ENCODE data around the gene GPBAR1. TPM values are rescaled to one million over a fixed set of nuclear protein-coding genes. Genes with fewer than 3 reads are reported as not detected.

The GPBAR1 gene, protein sequence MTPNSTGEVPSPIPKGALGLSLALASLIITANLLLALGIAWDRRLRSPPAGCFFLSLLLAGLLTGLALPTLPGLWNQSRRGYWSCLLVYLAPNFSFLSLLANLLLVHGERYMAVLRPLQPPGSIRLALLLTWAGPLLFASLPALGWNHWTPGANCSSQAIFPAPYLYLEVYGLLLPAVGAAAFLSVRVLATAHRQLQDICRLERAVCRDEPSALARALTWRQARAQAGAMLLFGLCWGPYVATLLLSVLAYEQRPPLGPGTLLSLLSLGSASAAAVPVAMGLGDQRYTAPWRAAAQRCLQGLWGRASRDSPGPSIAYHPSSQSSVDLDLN
- not detected in 2 replicates for total RNA-seq (2014; rRNA removed; shearing (Covaris generic))

DNA sequence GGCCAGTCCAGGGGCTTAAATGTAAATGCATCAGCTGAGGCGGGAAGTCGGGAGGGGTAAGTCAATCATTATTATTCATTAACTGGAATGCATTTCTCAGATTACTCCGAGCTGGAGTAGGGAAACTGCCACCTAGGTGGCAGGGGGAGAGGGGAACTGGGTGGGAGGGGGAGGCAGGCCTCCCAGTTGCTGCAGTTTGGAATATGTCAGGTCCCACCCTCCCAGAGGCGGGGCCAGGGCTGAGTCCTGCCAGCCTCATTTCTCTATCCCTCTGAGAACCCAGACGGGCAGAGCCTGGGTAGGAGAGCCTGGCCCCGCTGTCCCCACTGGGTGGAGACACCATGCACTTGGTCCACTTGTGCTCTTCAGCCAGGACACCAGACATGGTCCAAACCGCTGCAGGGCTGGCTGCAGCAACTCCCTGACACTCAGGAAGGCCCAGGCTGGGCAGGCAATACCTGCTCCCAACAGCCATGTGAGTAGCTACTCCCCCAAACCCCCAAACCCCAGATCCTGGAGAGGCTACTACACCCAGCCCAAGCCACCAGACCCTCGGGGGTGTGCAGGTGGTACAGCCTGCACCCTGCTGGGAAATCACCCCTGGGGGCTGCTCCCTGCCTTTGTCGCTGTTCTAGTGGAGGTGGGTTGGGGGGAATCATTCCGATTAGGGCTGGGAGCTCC is at the start of gene GPBAR1:
Gene GPBAR1 (plus strand): TSS at position 274 of the 681 bp plus-strand sequence. CDS start 1,710 bp downstream, outside the sequence.
- DNase-seq (ENCODE audit: low read depth): no peak

DNA sequence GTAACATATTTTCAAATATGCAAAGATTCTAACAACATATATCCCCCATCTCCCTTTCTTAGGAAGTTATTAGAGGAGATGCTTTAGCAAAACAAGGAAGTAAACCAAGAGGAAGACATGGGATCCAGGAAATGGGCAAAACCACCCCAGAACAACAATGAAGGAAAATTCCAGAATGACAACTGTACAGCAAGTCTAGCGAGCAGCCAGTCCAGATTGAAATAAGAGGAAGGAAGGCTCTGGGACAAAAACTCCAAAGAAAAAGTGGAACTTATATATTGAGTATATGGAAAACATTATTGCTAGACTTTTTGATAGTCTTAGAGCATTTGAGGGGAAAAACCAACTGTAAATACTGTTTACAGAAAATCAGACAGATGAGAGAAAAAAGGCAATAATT is 46.7 kb upstream of the GPBAR1 start:
- DNase-seq (ENCODE audit: low read depth): no peak

DNA sequence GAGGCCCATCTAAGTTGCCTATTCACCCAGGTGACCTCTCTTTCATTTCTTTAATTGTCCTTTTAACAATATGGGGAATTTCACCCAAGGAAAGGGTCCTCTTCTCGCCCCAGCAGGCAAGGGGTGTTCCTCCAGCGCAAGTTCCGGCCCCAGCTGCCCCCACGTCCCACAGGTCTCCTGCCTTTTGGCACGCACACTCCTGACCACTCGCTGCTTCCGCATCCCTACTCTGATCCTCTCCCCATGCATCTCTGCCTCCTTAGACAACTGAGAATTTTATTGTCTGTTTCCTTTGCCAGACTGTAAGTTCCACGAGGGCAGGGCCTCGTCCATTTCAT is 44.5 kb upstream of the GPBAR1 start:
- DNase-seq (ENCODE audit: low read depth): peak; percentile 12

DNA sequence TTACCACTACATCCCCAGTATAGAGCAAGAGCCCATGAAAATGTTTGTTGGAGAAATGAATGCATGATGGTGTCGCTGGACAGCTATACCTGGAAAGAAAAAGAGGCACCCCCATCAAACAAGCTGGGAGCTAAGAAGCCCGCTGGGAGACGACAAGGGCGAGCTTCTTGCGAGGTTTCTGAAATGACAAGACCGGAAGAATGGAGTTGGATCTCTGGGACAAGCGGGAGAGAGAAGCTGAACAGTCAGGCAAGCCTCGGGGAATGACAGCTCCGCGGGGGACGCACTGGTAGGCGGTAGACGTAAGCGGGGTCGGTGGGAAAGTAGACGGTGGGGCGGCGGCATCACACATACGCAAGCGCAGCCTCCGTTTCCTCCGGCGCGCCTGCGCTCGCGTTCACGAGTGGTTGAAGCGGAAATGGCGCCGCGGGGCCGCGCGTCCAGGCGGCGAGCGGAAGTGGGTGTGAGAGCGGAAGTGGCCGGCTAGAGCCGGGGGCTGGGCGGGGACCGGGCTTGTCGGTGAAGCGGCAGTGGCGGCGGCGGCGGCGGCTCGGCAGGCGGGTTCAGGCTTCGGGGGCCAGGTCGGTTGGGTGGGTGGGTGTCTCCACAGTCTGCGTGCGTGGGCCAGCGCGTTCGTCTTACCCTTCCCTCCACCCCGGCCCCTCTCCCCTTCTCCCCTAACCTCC is 44.0 kb upstream of the GPBAR1 start, which contains the start of gene ARPC2:
Gene ARPC2 (plus strand): TSS at position 516 of the 686 bp plus-strand sequence. CDS start 282 bp downstream, outside the sequence.
- DNase-seq (ENCODE audit: low read depth): peak; percentile 98

DNA sequence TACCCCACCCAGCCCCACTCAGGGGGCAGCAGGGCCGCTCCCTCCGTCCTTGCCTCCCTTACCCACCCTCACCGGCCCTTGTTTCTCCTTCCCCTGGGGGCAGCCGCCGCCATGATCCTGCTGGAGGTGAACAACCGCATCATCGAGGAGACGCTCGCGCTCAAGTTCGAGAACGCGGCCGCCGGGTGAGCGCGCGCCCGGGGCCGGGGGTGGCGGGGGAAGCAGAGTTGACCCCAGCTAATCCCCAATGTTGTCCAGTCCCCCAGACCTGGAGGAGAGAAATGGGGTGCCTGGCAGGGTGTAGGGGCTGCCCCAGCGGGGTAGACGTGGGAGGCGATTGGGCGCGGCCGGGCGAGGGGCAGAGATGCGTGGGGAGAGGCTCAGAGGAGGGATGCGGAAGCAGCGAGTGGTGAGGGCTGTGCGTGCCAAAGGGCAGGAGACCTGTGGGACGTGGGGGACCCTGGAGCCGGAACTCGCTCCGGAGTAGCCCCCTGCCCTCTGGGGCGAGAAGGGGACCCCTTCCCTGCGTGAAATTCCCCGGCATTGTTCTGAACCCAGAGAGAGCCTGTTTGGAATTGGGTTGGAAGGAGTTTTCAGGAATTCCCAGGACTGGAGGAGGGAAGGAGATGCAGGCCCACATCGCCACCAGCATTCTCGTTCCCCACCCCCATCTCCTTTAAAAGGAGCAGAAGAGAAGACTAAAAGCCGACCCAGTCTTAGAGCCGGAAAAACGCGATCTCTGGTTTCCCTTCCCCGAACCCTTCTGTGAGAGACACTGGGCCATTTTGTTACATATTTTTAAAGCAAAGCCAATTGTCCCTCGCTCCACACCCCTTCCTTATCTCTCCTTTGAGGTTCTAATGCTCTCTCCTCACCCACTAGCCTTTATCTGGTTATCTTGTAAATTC is 43.2 kb upstream of the GPBAR1 start:
- peak; percentile 57 for DNase-seq (ENCODE audit: low read depth)

DNA sequence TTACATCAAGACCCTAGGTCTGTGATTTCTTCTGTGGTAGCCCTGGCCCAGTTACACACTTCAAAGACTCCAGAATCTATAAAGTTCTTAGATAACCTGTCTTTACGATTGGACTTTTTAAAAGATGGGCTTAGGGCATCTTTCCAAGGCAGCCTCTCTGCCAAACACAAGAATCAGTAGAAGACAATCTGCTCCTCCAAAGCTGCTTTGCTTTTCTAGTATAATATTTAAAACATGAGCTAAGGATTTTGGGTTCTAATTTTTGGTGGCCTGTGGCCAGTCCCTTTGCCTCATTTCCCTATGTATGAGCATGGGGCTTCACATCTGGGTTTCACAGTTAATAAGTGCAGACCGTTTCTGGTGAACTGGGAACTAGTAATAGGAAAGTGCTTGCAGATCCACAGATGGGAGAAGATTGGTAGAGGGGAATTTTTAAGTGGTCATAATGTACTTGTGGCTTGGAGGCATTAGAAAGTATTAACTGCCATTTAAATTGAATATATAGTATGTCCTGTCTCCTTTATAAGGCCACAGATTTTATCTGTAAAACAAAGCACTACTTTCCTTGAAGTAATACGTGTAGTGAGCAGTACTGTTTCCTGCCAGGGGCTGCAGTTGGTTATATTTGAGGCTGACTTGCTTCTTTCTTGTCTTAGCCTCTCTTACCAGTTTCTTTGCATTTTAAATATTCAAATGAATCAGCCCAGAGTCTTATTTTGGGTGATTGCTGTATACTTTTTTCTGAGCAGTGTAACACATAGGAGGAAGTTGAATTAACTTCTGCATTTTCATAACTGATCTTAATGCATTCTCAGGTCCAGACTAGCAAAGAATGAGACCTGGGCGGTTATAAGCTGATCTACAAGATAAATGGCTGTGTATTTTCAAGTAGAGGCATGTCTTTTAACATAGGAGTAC is 42.3 kb upstream of the GPBAR1 start:
- DNase-seq (ENCODE audit: low read depth): no peak

DNA sequence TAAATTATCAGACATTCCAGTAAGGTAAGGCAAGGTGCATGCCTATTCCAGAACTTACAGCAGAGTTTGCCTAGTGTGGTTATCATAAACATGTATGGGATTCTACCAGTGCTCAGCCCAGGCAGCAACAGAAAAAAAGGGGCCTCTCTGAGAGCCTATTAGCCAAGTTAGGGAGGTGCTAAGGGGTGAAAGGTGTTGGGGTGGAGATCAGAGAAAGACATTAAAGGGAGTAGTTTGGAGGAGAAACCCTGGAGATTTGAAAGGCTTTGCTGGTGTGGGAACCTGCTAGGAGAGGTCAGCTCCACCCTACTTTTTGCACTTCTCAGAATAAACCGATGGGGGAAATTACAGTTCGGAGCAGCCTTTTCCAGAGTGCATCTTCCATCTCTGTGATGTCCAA is 40.9 kb upstream of the GPBAR1 start:
- DNase-seq (ENCODE audit: low read depth): no peak

DNA sequence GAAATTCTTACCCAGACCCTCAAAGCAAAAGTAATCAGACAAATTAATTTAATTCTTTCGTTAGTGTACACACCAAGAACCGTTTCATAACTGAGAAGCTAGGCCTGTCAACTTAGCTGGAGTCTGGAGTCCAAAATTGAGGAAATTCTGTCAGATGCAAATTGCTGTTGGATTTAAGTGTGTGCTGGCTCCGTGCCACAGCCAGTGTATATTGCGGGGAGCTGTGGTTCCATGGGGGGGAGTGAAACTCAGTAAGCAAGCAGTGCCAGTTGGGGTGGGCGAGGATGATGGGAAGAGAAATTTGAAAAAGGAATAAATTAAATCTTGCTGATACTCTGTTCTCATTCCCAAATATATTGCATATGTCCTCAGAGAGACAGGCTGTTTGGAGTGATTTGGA is 39.8 kb upstream of the GPBAR1 start:
- no peak for DNase-seq (ENCODE audit: low read depth)

DNA sequence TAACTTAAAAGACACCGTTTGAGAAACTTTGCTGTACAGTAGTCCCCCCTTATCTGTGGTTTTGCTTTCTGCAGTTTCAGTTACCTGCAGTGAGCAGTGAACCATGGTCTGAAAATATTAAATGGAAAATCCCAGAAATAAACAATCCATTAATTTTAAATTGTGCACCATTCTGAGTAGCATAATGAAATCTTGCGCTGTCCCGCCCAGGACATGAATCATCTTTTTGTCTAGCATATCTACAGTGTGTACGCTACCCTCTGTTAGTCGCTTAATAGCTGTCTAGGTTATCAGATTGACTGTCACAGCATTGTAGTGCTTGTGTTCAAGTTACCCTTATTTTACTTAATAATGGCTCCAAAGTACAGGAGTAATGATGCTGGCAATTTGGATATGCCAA is 37.8 kb upstream of the GPBAR1 start:
- no peak for DNase-seq (ENCODE audit: low read depth)

DNA sequence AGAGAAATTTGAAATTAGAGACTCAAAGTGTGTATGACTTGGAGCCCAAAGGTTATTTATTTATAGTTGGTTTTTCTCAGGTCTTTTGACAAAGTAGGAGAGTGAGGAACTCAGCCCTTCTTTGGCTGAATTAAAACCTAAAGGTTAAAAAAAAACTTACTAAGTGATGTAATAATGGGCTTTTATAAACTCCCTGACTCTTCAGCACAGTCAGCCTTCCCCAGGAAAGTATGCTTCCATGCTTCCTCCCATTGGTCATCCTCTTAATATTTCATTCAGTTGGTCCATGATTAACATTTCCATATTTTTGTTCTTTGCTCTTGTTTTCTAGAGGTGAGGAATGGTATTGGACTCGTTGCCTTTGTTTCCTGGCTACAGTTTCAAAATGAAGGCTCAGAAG is 36.6 kb upstream of the GPBAR1 start:
- no peak for DNase-seq (ENCODE audit: low read depth)

DNA sequence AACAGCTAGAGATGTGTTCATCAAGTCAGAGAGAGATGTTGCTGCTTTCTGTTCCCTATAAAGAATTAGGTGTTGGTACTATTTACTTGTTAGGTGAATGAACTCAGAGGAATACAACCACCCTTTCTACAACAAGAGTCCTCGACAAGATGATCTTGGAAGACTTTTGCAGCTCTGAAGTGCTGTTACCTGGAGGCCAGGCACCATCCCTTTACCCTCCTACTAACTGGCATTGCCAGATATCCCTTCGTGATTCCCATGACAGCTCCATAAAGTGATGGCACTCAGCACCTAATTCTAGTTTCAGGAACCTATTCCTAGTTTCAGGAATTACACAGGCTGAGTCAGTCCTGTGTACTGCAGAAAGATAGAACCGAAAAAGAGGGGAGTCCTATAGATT is 33.9 kb upstream of the GPBAR1 start:
- no peak for DNase-seq (ENCODE audit: low read depth)

DNA sequence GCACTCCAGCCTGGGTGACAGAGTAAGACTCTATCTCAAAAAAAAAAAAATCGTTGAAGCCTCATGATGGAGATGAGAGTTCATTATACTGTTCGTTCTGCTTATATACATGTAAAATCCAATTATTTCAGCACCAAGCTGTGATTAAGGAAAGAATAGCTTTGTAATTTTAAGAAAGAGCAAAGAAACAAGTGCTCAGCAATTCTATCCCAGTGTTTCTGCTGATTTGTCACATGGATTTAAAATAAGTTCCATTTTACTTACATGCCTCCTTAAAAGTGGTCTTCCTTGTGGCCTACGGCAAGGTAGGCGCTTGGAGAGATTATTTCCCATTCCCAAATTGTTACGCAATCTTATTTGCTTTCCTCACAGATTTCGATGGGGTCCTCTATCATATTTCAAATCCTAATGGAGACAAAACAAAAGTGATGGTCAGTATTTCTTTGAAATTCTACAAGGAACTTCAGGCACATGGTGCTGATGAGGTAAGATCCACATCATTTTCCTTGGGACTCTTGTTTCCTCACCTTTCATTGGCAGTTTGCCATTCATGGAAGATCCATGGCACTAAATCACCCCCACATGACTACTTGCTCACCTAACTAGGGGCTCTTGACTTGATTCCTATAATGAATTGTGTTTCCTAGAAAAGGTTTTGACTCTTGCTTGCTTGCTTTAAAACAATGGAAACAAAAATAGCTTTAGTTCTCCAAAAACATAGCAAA is 32.3 kb upstream of the GPBAR1 start:
- peak; percentile 20 for DNase-seq (ENCODE audit: low read depth)

DNA sequence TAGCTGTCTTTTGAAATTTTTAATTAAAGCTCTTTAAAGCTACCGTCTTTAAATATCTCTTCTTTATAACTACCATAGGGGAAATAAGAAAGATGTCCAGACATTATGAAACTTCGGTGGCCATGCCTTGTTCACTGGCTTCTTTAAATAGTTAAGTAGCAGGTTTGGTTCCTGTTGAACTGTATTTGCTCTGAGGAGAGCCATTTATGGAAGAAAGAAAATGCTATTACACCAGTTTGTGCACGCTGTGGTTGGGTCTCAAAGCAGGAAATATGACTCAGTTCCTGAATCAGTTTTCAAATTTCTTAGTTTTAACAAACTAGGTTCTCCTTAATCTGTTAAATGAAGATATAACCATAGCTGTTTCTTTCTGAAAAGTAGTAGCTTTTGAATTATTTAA is 31.6 kb upstream of the GPBAR1 start:
- DNase-seq (ENCODE audit: low read depth): peak; percentile 74

DNA sequence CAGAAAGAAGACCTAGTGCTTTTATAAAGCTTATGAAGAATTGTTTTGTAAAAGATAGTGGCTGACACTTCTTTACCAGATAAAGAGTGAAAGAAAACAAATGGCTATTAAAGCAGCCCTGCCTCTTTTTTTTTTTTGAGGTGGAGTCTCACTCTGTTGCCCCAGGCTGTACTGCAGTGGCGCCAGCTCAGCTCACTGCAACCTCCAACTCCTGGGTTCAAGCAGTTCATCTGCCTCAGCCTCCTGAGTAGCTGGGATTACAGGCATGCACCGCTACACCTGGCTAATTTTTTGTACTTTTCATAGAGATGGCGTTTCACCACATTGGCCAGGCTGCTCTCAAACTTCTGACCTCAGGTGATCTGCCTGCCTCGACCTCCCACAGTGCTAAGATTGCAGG is 31.0 kb upstream of the GPBAR1 start:
- peak; percentile 83 for DNase-seq (ENCODE audit: low read depth)

DNA sequence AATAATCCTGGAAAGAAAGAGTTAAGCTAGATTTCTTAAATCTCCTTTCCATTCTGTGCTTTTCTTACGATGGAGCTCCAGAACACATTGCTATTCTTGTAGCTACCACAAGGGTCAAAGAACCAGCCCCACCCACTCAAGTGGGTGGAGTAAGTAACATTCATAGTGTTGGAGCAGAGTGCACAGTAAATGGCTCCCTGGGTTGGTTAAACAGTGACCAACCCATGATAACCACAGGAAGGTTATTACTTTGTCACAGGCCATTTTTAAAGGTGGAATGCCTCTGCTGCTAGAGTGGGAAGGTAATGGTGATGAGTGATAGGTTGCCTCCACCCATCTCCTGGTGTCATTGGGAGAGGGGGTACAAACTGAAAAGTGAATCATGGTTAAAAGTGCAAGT is 29.9 kb upstream of the GPBAR1 start:
- DNase-seq (ENCODE audit: low read depth): no peak

DNA sequence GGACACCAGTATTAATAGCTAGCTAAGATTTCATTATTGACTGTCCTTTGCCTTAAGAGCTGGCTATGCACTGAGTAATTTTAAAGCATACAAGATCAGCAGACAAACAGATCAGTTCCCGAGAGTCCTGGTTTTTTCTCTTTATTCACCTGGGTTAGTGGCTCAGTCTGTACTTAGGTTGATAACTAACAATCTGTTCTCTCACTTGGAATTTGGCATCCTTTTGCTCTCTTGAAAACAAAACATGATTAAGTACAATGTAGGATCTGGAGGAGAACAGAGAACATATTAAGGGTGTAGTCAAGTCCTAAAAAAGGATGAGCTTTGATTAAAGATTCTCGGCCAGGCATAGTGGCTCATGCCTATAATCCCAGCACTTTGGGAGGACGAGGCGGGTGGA is 27.3 kb upstream of the GPBAR1 start:
- no peak for DNase-seq (ENCODE audit: low read depth)

DNA sequence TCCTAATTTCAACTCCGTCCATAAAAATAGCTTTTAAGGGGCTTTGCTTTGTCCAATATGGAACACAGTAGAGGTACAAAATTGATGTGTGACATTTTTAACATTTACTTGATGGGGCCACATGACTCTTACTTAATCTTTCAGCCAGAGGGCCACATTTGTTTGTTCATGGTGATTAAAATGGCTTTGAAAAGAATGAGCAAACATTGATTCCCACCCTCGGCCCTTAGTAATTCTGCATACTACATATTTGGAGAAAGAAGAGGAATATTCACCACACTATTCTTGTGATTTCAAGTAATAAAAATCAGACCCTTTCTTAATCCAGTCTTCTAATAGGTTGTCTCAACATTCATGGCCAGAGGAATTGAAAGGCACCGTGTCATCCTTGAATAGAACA is 26.3 kb upstream of the GPBAR1 start:
- no peak for DNase-seq (ENCODE audit: low read depth)

DNA sequence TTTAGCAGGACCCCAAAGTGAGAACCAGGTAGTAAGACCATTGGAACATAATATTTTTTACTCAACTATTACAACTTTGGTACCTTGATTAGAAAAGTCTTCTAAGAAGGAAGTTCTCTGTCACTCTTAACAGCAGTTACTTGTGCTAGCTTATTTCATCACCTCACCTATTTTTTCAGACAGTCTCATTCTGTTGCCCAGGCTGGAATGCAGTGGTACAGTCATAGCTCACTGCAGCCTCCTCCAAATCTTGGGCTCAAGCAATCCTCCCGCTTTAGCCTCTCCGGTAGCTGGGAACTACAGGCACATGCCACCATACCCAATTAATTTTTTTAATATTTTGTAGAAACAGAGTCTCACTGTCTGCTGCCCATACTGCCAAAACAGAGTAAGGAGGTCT is 25.8 kb upstream of the GPBAR1 start:
- DNase-seq (ENCODE audit: low read depth): no peak

DNA sequence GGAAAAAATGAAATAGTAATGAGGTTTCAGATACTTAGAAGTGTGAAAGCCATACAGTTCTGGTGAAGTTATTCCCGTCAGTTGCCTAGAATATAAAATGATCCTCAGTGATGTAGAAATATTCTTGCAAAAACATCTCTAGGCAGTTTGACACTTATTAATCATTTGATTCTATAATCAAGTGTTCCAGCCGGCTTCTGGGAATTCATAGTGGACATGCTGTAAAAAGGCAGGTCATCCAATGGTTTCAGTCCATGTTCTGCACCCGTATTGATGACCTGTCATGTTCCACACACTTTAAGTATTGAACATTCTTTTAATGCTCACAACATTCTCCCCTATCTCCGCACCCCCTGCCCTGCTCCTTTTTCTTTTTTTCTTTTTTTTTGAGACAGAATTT is 24.0 kb upstream of the GPBAR1 start:
- DNase-seq (ENCODE audit: low read depth): no peak

DNA sequence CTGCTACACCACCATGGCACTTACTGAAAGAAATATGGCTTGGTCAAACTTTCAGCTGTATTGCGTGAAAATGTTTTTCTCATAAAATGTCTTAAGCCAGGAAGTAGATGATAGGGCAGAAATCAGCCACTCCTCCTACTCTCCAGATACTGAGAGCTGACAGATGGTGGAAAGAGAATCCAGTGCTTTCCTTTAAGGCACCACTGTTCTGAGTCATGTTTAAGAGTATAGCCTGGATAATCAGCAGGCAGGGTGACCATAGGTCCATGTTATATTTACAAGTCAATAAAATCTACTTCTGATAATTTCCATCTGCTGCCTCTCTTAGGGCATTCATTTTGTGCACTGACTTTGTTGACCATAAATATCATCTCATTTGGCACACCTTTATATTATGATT is 21.9 kb upstream of the GPBAR1 start:
- DNase-seq (ENCODE audit: low read depth): no peak
